Measurements from ENCODE around the gene GINS2. TPM values are rescaled to one million over a fixed set of nuclear protein-coding genes. Genes with fewer than 3 reads are reported as not detected.

GINS2 gene
- total and polyA plus RNA-seq, 12 donors = 0.20 to 2.8 (median 0.72) TPM

- peaks cover 0 to 70% (median 36%) of the 10 kb centered on the region in 9 donors for H3K36me3 ChIP-seq
- intact Hi-C loops (cut with DNase I) = loop anchor here in 1 of 10 donors (5.0 kb wide), 1 partner anchor 62 kb away; no protein-coding TSS in a partner anchor
- peak in 1 of 2 donors; percentile 8 for DNase-seq
These were observed 33.3 kb downstream of the GINS2 start for GRCh38 chr16:85655216-85656129.

GRCh38 chr16:85654251-85655095 is 34.3 kb downstream of the GINS2 start:
- TF ChIP-seq CTCF (IDR thresholded peaks at IDR 0.05) = no peak
- intact Hi-C loops (cut with DNase I) = loop anchor here in 1 of 10 donors (5.0 kb wide), 1 partner anchor 63 kb away; no protein-coding TSS in a partner anchor
- H3K36me3 ChIP-seq = peaks cover 0 to 73% (median 36%) of the 10 kb centered on the region in 9 donors
- H3K27me3 ChIP-seq = no peaks in the 10 kb centered on the region
- peaks cover 6 to 46% (median 23%) of the 10 kb centered on the region in 9 donors for H3K4me1 ChIP-seq
- no peak overlapping the region for H3K27ac ChIP-seq
- 94 to 96% methylated on average over 41 of the region's 41 CpGs for WGBS, 2 donors
- ATAC-seq (no peak), DNase-seq (peak in 1 of 2 donors; percentile 13)
- no peak overlapping the region for H3K4me3 ChIP-seq
- H3K9me3 ChIP-seq = no peaks in the 10 kb centered on the region

More at GRCh38 chr16:85655216-85656129, 33.3 kb downstream of the GINS2 start:
- Histone ChIP-seq H3K27ac (no peak overlapping the region), H3K9me3 (no peaks in the 10 kb centered on the region), H3K4me3 (no peak overlapping the region), H3K4me1 (peaks cover 13 to 50% (median 32%) of the 10 kb centered on the region in 9 donors), H3K27me3 (no peaks in the 10 kb centered on the region)
- TF ChIP-seq CTCF (IDR thresholded peaks at IDR 0.05) = no peak
- no peak for ATAC-seq
- WGBS, 2 donors = 91 to 94% methylated on average over 35 of the region's 35 CpGs

GRCh38 chr16:85653290-85653891 is 35.4 kb downstream of the GINS2 start:
- Histone ChIP-seq H3K27ac (peak overlapping the region in 2 of 10 donors; percentile 30 to 36), H3K27me3 (no peaks in the 10 kb centered on the region), H3K9me3 (no peaks in the 10 kb centered on the region), H3K4me3 (no peak overlapping the region), H3K36me3 (peaks cover 0 to 73% (median 28%) of the 10 kb centered on the region in 9 donors), H3K4me1 (peaks cover 6 to 37% (median 22%) of the 10 kb centered on the region in 9 donors)
- intact Hi-C loops (cut with DNase I) = no loop called here
- no peak for TF ChIP-seq CTCF (IDR thresholded peaks at IDR 0.05)
- 75 to 82% methylated on average over 20 to 21 of the region's 21 CpGs for WGBS, 2 donors
- ATAC-seq (peak in 1 of 8 donors; percentile 6), DNase-seq (peak in 1 of 2 donors; percentile 10)
